Fibroblast of lung (primary cell): ENCODE data around the gene APBA2. TPM values are rescaled to one million over a fixed set of nuclear protein-coding genes. Genes with fewer than 3 reads are reported as not detected.

Source experiments
- DNase-seq, 2 donors: peaks; one replicate each; pipeline versions ENCODE4 v3.0.0 to v3.0.0-alpha.2; 2010; ENCODE audit warnings: low read depth in 2 of 2
- H2AFZ ChIP-seq: 2 replicates; pipeline ENCODE4 v1.5.1; 2012; ENCODE audit warnings: low read length, control low read depth, inconsistent platforms
- H3K27ac ChIP-seq: 2 replicates; pipeline ENCODE4 v1.5.1; 2011; ENCODE audit warnings: low read length, control low read depth; ENCODE audit not compliant: insufficient read depth
- H3K27me3 ChIP-seq: 2 replicates; pipeline ENCODE4 v1.5.1; 2011; ENCODE audit warnings: mild to moderate bottlenecking, low read length; ENCODE audit not compliant: control insufficient read depth, insufficient read depth
- H3K36me3 ChIP-seq: 2 replicates; pipeline ENCODE4 v1.5.1; 2011; ENCODE audit warnings: low read length; ENCODE audit not compliant: control insufficient read depth, insufficient read depth
- H3K4me1 ChIP-seq: 2 replicates; pipeline ENCODE4 v1.5.1; 2011; ENCODE audit warnings: low read length; ENCODE audit not compliant: control insufficient read depth, insufficient read depth; ENCODE audit errors: extremely low read depth
- H3K4me2 ChIP-seq: 2 replicates; pipeline ENCODE4 v1.5.1; 2011; ENCODE audit warnings: low read length, control low read depth; ENCODE audit not compliant: insufficient read depth; ENCODE audit errors: extremely low read depth
- H3K4me3 ChIP-seq, 4 experiments: fragments of 200-600 bp in 1 of 4; sonication (generic) in 1 of 4; replicated peaks in 1 of 4; 2 replicates each; pipeline ENCODE4 v1.5.1; 2011 to 2016; ENCODE audit warnings: low read length in 4 of 4, low read depth in 3 of 4, mild to moderate bottlenecking in 3 of 4, control low read depth in 2 of 4, inconsistent platforms in 1 of 4, mixed read lengths in 1 of 4; ENCODE audit not compliant: insufficient read depth in 1 of 4; ENCODE audit errors: control extremely low read depth in 1 of 4
- H3K79me2 ChIP-seq: 2 replicates; pipeline ENCODE4 v1.5.1; 2012; ENCODE audit warnings: mild to moderate bottlenecking, low read length, inconsistent platforms; ENCODE audit not compliant: control insufficient read depth, insufficient read depth
- H3K9ac ChIP-seq: 2 replicates; pipeline ENCODE4 v1.5.1; 2011; ENCODE audit warnings: mild to moderate bottlenecking, low read length, control low read depth; ENCODE audit not compliant: insufficient read depth
- H3K9me3 ChIP-seq: 2 replicates; pipeline ENCODE4 v1.5.1; 2012; ENCODE audit warnings: low read depth, low read length; ENCODE audit not compliant: control insufficient read depth, insufficient read depth
- H4K20me1 ChIP-seq: 2 replicates; pipeline ENCODE4 v1.5.1; 2011; ENCODE audit warnings: low read length; ENCODE audit not compliant: control insufficient read depth, insufficient read depth; ENCODE audit errors: extremely low read depth
- EZH2 ChIP-seq: IDR thresholded peaks from 2 replicates; pipeline ENCODE4 v1.5.1; 2012; ENCODE audit warnings: low read length, control low read depth, mild to moderate bottlenecking; ENCODE audit errors: missing control alignments
- polyA plus RNA-seq, 2 donors: library from polyadenylated mRNA; depleted of rRNA in 1 of 2; stranded (reverse) in 1 of 2; unstranded in 1 of 2; fragments of >200 nt; gene quantifications; 2 replicates each; pipeline ENCODE4 v1.2.1, GENCODE V29; 2011 to 2012; ENCODE audit warnings: missing spikeins in 1 of 2
- total RNA-seq: library from RNA; depleted of rRNA; stranded (reverse); fragments of >200 nt; gene quantifications from 2 replicates; pipeline ENCODE4 v1.2.1, GENCODE V29; 2014
- TF ChIP-seq, protein P1 (sequence below), 2 donors: IDR thresholded peaks in 1 of 2; conservative IDR thresholded peaks in 1 of 2; 1 replicate in 1 of 2; 2 replicates in 1 of 2; pipeline ENCODE4 v1.5.1; 2011 to 2012; ENCODE audit warnings: low read length in 2 of 2, control low read depth in 1 of 2, inconsistent platforms in 1 of 2, low read depth in 1 of 2, mild to moderate bottlenecking in 1 of 2

Gene APBA2
- total and polyA plus RNA-seq, 2 donors (not counting 1 experiment from before 2014, with no cell fraction given): 9.5 to 20.3 TPM

DNA sequence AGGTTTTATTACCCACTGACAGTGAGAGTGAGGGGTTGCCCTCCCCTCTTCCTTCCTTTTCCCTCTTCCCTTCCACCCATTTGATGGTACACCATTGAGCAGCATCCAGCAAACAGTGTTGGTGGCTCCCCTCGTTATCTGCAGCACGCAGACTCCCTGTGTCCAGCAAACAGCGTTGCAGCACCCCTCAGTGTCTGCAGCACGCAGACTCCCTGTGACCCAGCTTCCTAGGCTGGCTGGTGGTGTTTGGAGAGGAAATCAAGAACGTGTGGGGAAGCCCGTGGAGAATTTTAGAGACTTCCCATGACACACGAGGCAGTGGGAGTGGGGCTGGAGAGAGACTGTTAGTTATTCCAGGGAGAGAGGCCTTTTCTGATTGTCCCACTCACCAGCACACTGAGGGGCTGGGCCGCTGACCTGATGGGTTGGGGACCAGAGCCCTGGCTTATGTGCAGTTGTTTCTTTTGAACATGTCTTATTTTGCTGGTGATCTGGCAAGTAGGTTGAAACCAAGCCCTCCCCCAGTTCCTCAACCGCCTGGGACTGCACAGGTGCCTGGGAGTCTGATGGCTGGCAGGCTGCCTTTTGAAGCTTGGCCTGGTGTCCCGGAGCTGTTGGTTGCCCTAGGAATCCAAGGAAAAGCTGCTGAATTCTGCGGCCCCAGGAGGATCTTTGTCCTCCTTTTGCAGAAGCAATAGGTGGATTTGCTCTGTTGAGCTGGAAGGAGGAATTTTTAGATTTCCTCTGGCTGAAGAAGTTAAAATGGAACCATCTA lies 19.0 kb downstream of the APBA2 start:
- TF ChIP-seq, protein P1, sequence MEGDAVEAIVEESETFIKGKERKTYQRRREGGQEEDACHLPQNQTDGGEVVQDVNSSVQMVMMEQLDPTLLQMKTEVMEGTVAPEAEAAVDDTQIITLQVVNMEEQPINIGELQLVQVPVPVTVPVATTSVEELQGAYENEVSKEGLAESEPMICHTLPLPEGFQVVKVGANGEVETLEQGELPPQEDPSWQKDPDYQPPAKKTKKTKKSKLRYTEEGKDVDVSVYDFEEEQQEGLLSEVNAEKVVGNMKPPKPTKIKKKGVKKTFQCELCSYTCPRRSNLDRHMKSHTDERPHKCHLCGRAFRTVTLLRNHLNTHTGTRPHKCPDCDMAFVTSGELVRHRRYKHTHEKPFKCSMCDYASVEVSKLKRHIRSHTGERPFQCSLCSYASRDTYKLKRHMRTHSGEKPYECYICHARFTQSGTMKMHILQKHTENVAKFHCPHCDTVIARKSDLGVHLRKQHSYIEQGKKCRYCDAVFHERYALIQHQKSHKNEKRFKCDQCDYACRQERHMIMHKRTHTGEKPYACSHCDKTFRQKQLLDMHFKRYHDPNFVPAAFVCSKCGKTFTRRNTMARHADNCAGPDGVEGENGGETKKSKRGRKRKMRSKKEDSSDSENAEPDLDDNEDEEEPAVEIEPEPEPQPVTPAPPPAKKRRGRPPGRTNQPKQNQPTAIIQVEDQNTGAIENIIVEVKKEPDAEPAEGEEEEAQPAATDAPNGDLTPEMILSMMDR (conservative IDR thresholded peaks at IDR 0.05 in 1 of 2, IDR thresholded peaks at IDR 0.05 in 1 of 2; ENCODE audit: low read depth in 1 of 2, low read length in 2 of 2): no peak
- no peak for TF ChIP-seq EZH2
- Histone ChIP-seq H3K9me3 (no peaks in the 10 kb centered on the region), H3K4me3 (no peak overlapping the region), H3K36me3 (no peaks in the 10 kb centered on the region), H3K4me1 (no peaks in the 10 kb centered on the region), H2AFZ (no peak overlapping the region), H3K79me2 (no peaks in the 10 kb centered on the region), H4K20me1 (no peaks in the 10 kb centered on the region), H3K27me3 (no peaks in the 10 kb centered on the region), H3K4me2 (no peak overlapping the region), H3K27ac (no peak overlapping the region), H3K9ac (no peak overlapping the region)
- DNase-seq: no peak

DNA sequence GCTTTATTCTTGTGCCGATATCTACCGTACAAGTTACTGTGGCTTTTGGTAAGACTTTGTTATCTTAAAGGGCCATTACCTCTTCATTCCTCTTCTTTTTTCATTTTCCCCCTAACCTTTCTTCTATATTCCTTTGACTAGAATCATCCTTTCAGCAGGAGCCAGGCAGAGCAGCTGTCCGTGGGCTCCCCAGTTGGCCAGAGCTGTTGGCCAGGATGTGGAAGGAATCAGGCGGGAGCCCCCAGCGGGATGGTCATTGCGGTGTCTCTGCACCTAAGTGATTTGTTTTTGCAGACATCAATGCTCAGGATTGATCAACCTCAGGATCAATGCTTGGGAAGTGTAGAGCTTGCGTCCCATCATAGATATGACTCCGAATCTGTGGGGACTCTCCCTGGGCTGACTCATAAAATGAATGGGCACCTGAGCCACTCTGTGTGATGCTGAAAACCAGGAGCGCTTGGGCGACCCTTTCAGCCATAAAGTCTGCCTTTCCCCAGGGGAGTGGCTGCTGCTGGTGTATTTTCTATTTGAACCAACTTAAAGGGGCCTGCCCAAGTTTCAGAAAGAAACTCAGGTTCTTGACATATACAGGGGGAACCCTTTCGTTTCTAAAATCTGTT lies 21.7 kb downstream of the APBA2 start:
- no peak overlapping the region for H2AFZ ChIP-seq
- H3K36me3 ChIP-seq: no peaks in the 10 kb centered on the region
- DNase-seq: no peak
- no peaks in the 10 kb centered on the region for H3K27me3 ChIP-seq
- H3K4me3 ChIP-seq: no peak overlapping the region
- H3K4me2 ChIP-seq: no peak overlapping the region
- no peaks in the 10 kb centered on the region for H3K79me2 ChIP-seq
- no peaks in the 10 kb centered on the region for H4K20me1 ChIP-seq
- TF ChIP-seq EZH2: no peak
- TF ChIP-seq, protein P1 (conservative IDR thresholded peaks at IDR 0.05 in 1 of 2, IDR thresholded peaks at IDR 0.05 in 1 of 2; ENCODE audit: low read depth in 1 of 2, low read length in 2 of 2): no peak
- H3K27ac ChIP-seq: no peak overlapping the region
- no peak overlapping the region for H3K9ac ChIP-seq
- H3K9me3 ChIP-seq: no peaks in the 10 kb centered on the region
- no peaks in the 10 kb centered on the region for H3K4me1 ChIP-seq

DNA sequence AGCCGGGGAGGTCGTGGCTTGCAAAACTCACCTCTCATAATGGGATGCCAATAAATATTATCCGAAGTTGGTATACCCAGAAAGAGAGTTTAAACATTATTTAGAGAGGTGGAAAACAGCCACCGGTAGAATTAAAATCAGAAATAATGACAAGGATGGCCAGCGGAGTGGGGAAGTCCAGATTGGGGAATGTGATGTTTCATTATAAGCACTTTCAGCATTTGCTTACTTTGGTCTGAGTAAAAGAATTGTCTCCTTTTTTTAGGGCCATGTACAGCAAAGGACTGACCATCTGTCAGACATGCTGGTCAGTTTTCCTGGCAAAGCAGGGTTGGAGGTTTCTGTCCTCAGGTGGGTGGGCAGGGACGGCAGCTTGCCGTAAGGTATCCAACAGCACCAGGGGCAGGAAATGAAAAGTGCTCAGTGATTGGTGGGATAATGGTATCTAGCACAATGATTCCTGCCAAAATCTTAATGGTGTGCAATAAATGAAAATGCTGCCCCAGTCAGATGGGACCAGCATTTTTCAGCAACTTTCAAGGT lies 24.3 kb downstream of the APBA2 start:
- Histone ChIP-seq H2AFZ (no peak overlapping the region), H3K4me1 (no peaks in the 10 kb centered on the region), H3K9ac (no peak overlapping the region), H3K27me3 (no peaks in the 10 kb centered on the region), H3K4me3 (no peak overlapping the region), H3K36me3 (no peaks in the 10 kb centered on the region), H3K27ac (no peak overlapping the region), H4K20me1 (no peaks in the 10 kb centered on the region), H3K9me3 (no peaks in the 10 kb centered on the region), H3K4me2 (no peak overlapping the region), H3K79me2 (no peaks in the 10 kb centered on the region)
- no peak for DNase-seq
- no peak for TF ChIP-seq EZH2
- TF ChIP-seq, protein P1 (conservative IDR thresholded peaks at IDR 0.05 in 1 of 2, IDR thresholded peaks at IDR 0.05 in 1 of 2; ENCODE audit: low read depth in 1 of 2, low read length in 2 of 2): no peak
